ENCODE results near the gene MSI1. TPM values are rescaled to one million over a fixed set of nuclear protein-coding genes. Genes with fewer than 3 reads are reported as not detected.

Gene MSI1
- total and polyA plus RNA-seq, 7 experiments from 2014 or later, result not detected

GRCh38 chr12:120328228-120328627 is 40.7 kb downstream of the MSI1 start:
- H3K27ac ChIP-seq (ENCODE audit: low read depth, low read length), result no peak overlapping the region
- Mint-ChIP-seq H3K27ac (no peak overlapping the region), H3K4me3 (no peak overlapping the region), H3K4me1 (peaks cover 0 to 10% (median 2%) of the 10 kb centered on the region in 7 donors), H3K9me3 (no peaks in the 10 kb centered on the region), H3K36me3 (no peaks in the 10 kb centered on the region), H3K27me3 (peaks cover 0 to 18% (median 0%) of the 10 kb centered on the region in 5 donors)
- no peak for ATAC-seq
- H3K27me3 ChIP-seq (ENCODE audit: control insufficient read depth in 2 of 2, insufficient read depth in 2 of 2, low read length in 2 of 2), result no peaks in the 10 kb centered on the region
- H3K4me1 ChIP-seq (ENCODE audit: control insufficient read depth in 2 of 2, insufficient read depth in 2 of 2, low read length in 2 of 2), result no peaks in the 10 kb centered on the region
- no peaks in the 10 kb centered on the region for H3K9me3 ChIP-seq (ENCODE audit: control insufficient read depth in 2 of 3, low read length in 3 of 3)
- no peak overlapping the region for H3K4me3 ChIP-seq (ENCODE audit: low read length)
- DNase-seq, result no peak
- no peaks in the 10 kb centered on the region for H3K36me3 ChIP-seq (ENCODE audit: control insufficient read depth in 2 of 3, insufficient read depth in 3 of 3, low read length in 3 of 3)
- ChIA-PET CTCF (interaction anchor here (0.6 to 1.4 kb wide), 2 partner anchors 27 to 136 kb away, joined by 3 read pairs; no protein-coding TSS in a partner anchor), POLR2A (interaction anchor here (1.5 kb wide), 1 partner anchor 35 kb away, joined by 3 read pairs; the partner anchor contains the start of gene RNU4-1)
- intact Hi-C loops (cut with micrococcal nuclease), result loop anchor here in 1 of 2 donors (5.0 kb wide), 1 partner anchor 644 kb away; no protein-coding TSS in a partner anchor

- Mint-ChIP-seq H3K36me3 (no peaks in the 10 kb centered on the region), H3K9me3 (no peaks in the 10 kb centered on the region), H3K4me1 (peaks cover 0 to 10% (median 2%) of the 10 kb centered on the region in 7 donors), H3K27ac (no peak within 1 kb of the TSS), H3K27me3 (peaks cover 0 to 18% (median 0%) of the 10 kb centered on the region in 5 donors), H3K4me3 (peak within 1 kb of the TSS in 1 of 10 donors; percentile 25)
- Histone ChIP-seq H3K4me3 (ENCODE audit: low read length) (no peak within 1 kb of the TSS), H3K36me3 (ENCODE audit: control insufficient read depth in 2 of 3, insufficient read depth in 3 of 3, low read length in 3 of 3) (no peaks in the 10 kb centered on the region), H3K4me1 (ENCODE audit: control insufficient read depth in 2 of 2, insufficient read depth in 2 of 2, low read length in 2 of 2) (no peaks in the 10 kb centered on the region), H3K9me3 (ENCODE audit: control insufficient read depth in 2 of 3, low read length in 3 of 3) (no peaks in the 10 kb centered on the region), H3K27ac (ENCODE audit: low read depth, low read length) (no peak within 1 kb of the TSS), H3K27me3 (ENCODE audit: control insufficient read depth in 2 of 2, insufficient read depth in 2 of 2, low read length in 2 of 2) (no peaks in the 10 kb centered on the region)
- ATAC-seq (no peak), DNase-seq (no peak)
- ChIA-PET POLR2A (interaction anchor here (0.9 to 1.6 kb wide), 3 partner anchors 22 to 101 kb away, joined by 3 read pairs; partner anchors contain the start of gene RNU4-1), CTCF (interaction anchor here (0.6 to 1.9 kb wide), 3 partner anchors 25 to 103 kb away, joined by 3 to 5 read pairs (median 3); partner anchors contain the start of gene SIRT4)
- intact Hi-C loops (cut with micrococcal nuclease), result loop anchor here in 1 of 2 donors (5.0 kb wide), 1 partner anchor 645 kb away; no protein-coding TSS in a partner anchor
Measured at GRCh38 chr12:120327593-120327992, 41.4 kb downstream of the MSI1 start, which contains the start of gene PLA2G1B. Gene PLA2G1B (minus strand): TSS chr12:120327779. CDS start chr12:120327753, 26 bp downstream.

- Mint-ChIP-seq H3K27me3 (peaks cover 0 to 16% (median 0%) of the 10 kb centered on the region in 5 donors), H3K36me3 (no peaks in the 10 kb centered on the region), H3K27ac (peak overlapping the region in 4 of 9 donors; percentile 79 to 90 (median 84)), H3K4me3 (peak overlapping the region in 6 of 10 donors; percentile 45 to 96 (median 90)), H3K4me1 (peaks cover 0 to 10% (median 2%) of the 10 kb centered on the region in 7 donors), H3K9me3 (no peaks in the 10 kb centered on the region)
- ChIA-PET POLR2A (interaction anchor here (1.0 to 3.0 kb wide), 2 partner anchors 22 to 33 kb away, joined by 5 to 19 read pairs; partner anchors contain the start of genes RNU4-1, RNU4-2 and SIRT4), CTCF (interaction anchor here (0.6 to 0.8 kb wide), 5 partner anchors 31 to 166 kb away, joined by 3 to 6 read pairs (median 4); no protein-coding TSS in a partner anchor)
- ATAC-seq (no peak), DNase-seq (no peak)
- no peaks in the 10 kb centered on the region for H3K27me3 ChIP-seq (ENCODE audit: control insufficient read depth in 2 of 2, insufficient read depth in 2 of 2, low read length in 2 of 2)
- no peaks in the 10 kb centered on the region for H3K9me3 ChIP-seq (ENCODE audit: control insufficient read depth in 2 of 3, low read length in 3 of 3)
- H3K27ac ChIP-seq (ENCODE audit: low read depth, low read length), result no peak overlapping the region
- intact Hi-C loops (cut with micrococcal nuclease), result loop anchor here (1.0 to 5.0 kb wide), 11 partner anchors 8 to 647 kb away; partner anchors contain the start of genes DYNLL1 (in 1 of the 2), RNU4-1 (in 1 of the 2), SIRT4 (in 1 of the 2) and SRSF9 (in 1 of the 2)
- no peaks in the 10 kb centered on the region for H3K4me1 ChIP-seq (ENCODE audit: control insufficient read depth in 2 of 2, insufficient read depth in 2 of 2, low read length in 2 of 2)
- no peaks in the 10 kb centered on the region for H3K36me3 ChIP-seq (ENCODE audit: control insufficient read depth in 2 of 3, insufficient read depth in 3 of 3, low read length in 3 of 3)
- H3K4me3 ChIP-seq (ENCODE audit: low read length), result no peak overlapping the region
Measured at GRCh38 chr12:120324841-120325417, 44.0 kb downstream of the MSI1 start.

- ATAC-seq (no peak), DNase-seq (no peak)
- H3K4me1 Mint-ChIP-seq, result peaks cover 0 to 10% (median 2%) of the 10 kb centered on the region in 7 donors
- intact Hi-C loops (cut with micrococcal nuclease), result loop anchor here in 1 of 2 donors (2.0 kb wide), 3 partner anchors 21 to 387 kb away; partner anchors contain the start of genes RNU4-1, SIRT4 and UNC119B
- peaks cover 0 to 12% (median 0%) of the 10 kb centered on the region in 5 donors for H3K27me3 Mint-ChIP-seq
- no peaks in the 10 kb centered on the region for H3K36me3 Mint-ChIP-seq
- Histone ChIP-seq H3K4me3 (ENCODE audit: low read length) (no peak overlapping the region), H3K36me3 (ENCODE audit: control insufficient read depth in 2 of 3, insufficient read depth in 3 of 3, low read length in 3 of 3) (no peaks in the 10 kb centered on the region), H3K9me3 (ENCODE audit: control insufficient read depth in 2 of 3, low read length in 3 of 3) (no peaks in the 10 kb centered on the region), H3K4me1 (ENCODE audit: control insufficient read depth in 2 of 2, insufficient read depth in 2 of 2, low read length in 2 of 2) (no peaks in the 10 kb centered on the region), H3K27me3 (ENCODE audit: control insufficient read depth in 2 of 2, insufficient read depth in 2 of 2, low read length in 2 of 2) (no peaks in the 10 kb centered on the region), H3K27ac (ENCODE audit: low read depth, low read length) (no peak overlapping the region)
- no peak overlapping the region for H3K4me3 Mint-ChIP-seq
- CTCF ChIA-PET, result no interaction called here
- no peaks in the 10 kb centered on the region for H3K9me3 Mint-ChIP-seq
- H3K27ac Mint-ChIP-seq, result no peak overlapping the region
- POLR2A ChIA-PET, result interaction anchor here (0.7 to 3.0 kb wide), 2 partner anchors 32 to 757 kb away, joined by 3 to 19 read pairs; partner anchors contain the start of genes RNU4-1 and RNU4-2
Measured at GRCh38 chr12:120323772-120324171, 45.2 kb downstream of the MSI1 start.

GRCh38 chr12:120321382-120322202 is 47.4 kb downstream of the MSI1 start:
- no peak for DNase-seq
- no peak for ATAC-seq
- H3K4me1 Mint-ChIP-seq, result peaks cover 4 to 25% (median 14%) of the 10 kb centered on the region in 7 donors
- intact Hi-C loops (cut with micrococcal nuclease), result no loop called here
- ChIA-PET CTCF (interaction anchor here (0.6 to 1.0 kb wide), 3 partner anchors 79 to 1361 kb away, joined by 3 to 4 read pairs (median 4); no protein-coding TSS in a partner anchor), POLR2A (interaction anchor here (0.5 to 1.4 kb wide), 4 partner anchors 20 to 259 kb away, joined by 3 to 9 read pairs (median 4); partner anchors contain the start of genes POP5, RNU4-2 and SIRT4)
- H3K36me3 Mint-ChIP-seq, result peaks cover 0 to 1% (median 0%) of the 10 kb centered on the region in 5 donors
- Histone ChIP-seq H3K4me3 (ENCODE audit: low read length) (no peak overlapping the region), H3K27ac (ENCODE audit: low read depth, low read length) (no peak overlapping the region), H3K4me1 (ENCODE audit: control insufficient read depth in 2 of 2, insufficient read depth in 2 of 2, low read length in 2 of 2) (peaks cover 4 to 10% of the 10 kb centered on the region in 2 donors), H3K27me3 (ENCODE audit: control insufficient read depth in 2 of 2, insufficient read depth in 2 of 2, low read length in 2 of 2) (no peaks in the 10 kb centered on the region), H3K9me3 (ENCODE audit: control insufficient read depth in 2 of 3, low read length in 3 of 3) (no peaks in the 10 kb centered on the region), H3K36me3 (ENCODE audit: control insufficient read depth in 2 of 3, insufficient read depth in 3 of 3, low read length in 3 of 3) (no peaks in the 10 kb centered on the region)
- H3K4me3 Mint-ChIP-seq, result no peak overlapping the region
- peaks cover 0 to 13% (median 0%) of the 10 kb centered on the region in 5 donors for H3K27me3 Mint-ChIP-seq
- no peak overlapping the region for H3K27ac Mint-ChIP-seq
- H3K9me3 Mint-ChIP-seq, result peaks cover 0 to 2% (median 0%) of the 10 kb centered on the region in 11 donors

Measured in naive thymus-derived CD4-positive, alpha-beta T cell (primary cell).